ENCODE results near the gene TMEM243.
A peak's percentile ranks its signal among the peaks of the same experiment; 100 is the strongest.

TMEM243 gene

DNA sequence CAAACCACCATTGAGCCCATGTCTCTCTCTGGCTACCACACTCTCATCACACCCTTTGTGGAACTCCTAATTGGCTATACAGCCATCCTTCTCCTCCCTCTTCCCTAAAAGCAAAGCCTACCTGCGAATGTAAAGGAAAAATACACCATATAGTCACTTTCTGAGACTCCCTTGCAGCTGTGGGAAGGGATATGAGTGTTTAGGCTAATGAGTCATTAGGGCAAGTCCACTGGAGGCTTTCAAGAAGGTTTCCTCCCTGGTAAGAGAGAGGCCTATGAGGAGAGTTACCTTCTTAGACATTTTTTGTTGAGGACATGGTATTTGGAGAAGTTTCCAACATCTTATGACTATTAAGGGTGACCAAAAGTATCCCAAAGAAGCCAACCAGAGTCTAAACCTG is 4.1 kb upstream of the TMEM243 start:
- H3K36me3 ChIP-seq (ENCODE audit: control insufficient read depth, insufficient read depth, low read length) = no peaks in the 10 kb centered on the region
- H3K27ac ChIP-seq (ENCODE audit: low read length) = no peak overlapping the region
- no peaks in the 10 kb centered on the region for H3K9me3 ChIP-seq (ENCODE audit: control insufficient read depth, insufficient read depth, low read length)
- peaks cover 10% of the 10 kb centered on the region; the same call in 1 of the 2 replicates for H3K27me3 ChIP-seq (ENCODE audit: control insufficient read depth, insufficient read depth, low read length)
- DNase-seq (ENCODE audit: low read depth, low spot score) = no peak
- no CpG with 5 or more reads among the region's 1 CpG for WGBS (ENCODE audit: insufficient coverage, insufficient read length)
- peaks cover 4% of the 10 kb centered on the region for H3K4me1 ChIP-seq (ENCODE audit: control insufficient read depth, insufficient read depth, low read length)
- H3K4me3 ChIP-seq (ENCODE audit: low read length) = no peak overlapping the region

DNA sequence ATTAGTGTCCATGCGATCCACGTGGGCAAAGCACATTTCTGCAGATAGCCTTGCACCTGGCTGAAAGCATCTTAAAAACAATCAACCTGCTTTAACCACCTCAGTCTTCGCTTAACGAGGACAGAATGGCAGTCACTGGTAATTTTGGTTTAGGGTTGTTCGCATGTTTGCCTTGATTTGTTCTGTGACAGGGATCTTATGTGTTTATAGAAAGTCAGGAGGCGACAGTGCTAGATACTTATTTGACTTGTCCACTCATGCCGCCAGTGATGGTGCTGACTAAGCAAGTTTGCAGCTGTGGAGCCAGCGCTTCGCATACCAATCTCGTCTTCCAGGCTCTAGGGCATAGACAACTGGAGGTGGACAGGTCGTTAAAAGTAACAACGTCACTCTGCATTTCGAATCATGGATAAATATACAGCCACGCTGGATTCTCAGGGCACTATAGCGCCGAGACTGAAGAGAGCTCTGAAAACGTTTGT is 1.2 kb upstream of the TMEM243 start:
- no peak overlapping the region for H3K27ac ChIP-seq (ENCODE audit: low read length)
- H3K4me3 ChIP-seq (ENCODE audit: low read length) = peak overlapping the region; percentile 97; the same call in 1 of the 2 replicates
- H3K36me3 ChIP-seq (ENCODE audit: control insufficient read depth, insufficient read depth, low read length) = no peaks in the 10 kb centered on the region
- peaks cover 10% of the 10 kb centered on the region; the same call in 1 of the 2 replicates for H3K27me3 ChIP-seq (ENCODE audit: control insufficient read depth, insufficient read depth, low read length)
- no peak for DNase-seq (ENCODE audit: low read depth, low spot score)
- peaks cover 4% of the 10 kb centered on the region for H3K4me1 ChIP-seq (ENCODE audit: control insufficient read depth, insufficient read depth, low read length)
- H3K9me3 ChIP-seq (ENCODE audit: control insufficient read depth, insufficient read depth, low read length) = no peaks in the 10 kb centered on the region
- WGBS (ENCODE audit: insufficient coverage, insufficient read length) = no CpG with 5 or more reads among the region's 17 CpGs

GRCh38 chr7:87220026-87220733 is 648 bp upstream of the TMEM243 start:
- H3K4me3 ChIP-seq (ENCODE audit: low read length) = peak overlapping the region; percentile 97
- peaks cover 10% of the 10 kb centered on the region; the same call in 1 of the 2 replicates for H3K27me3 ChIP-seq (ENCODE audit: control insufficient read depth, insufficient read depth, low read length)
- H3K4me1 ChIP-seq (ENCODE audit: control insufficient read depth, insufficient read depth, low read length) = peaks cover 4% of the 10 kb centered on the region
- no peaks in the 10 kb centered on the region for H3K36me3 ChIP-seq (ENCODE audit: control insufficient read depth, insufficient read depth, low read length)
- no peak for DNase-seq (ENCODE audit: low read depth, low spot score)
- no peaks in the 10 kb centered on the region for H3K9me3 ChIP-seq (ENCODE audit: control insufficient read depth, insufficient read depth, low read length)
- H3K27ac ChIP-seq (ENCODE audit: low read length) = no peak overlapping the region
- WGBS (ENCODE audit: insufficient coverage, insufficient read length) = no CpG with 5 or more reads among the region's 75 CpGs

GRCh38 chr7:87218796-87219544 is 562 bp downstream of the TMEM243 start:
- peak overlapping the region; percentile 97 for H3K4me3 ChIP-seq (ENCODE audit: low read length)

GRCh38 chr7:87217983-87218653 is 1.4 kb downstream of the TMEM243 start:
- Histone ChIP-seq H3K27me3 (ENCODE audit: control insufficient read depth, insufficient read depth, low read length) (peaks cover 10% of the 10 kb centered on the region; the same call in 1 of the 2 replicates), H3K4me3 (ENCODE audit: low read length) (no peak overlapping the region), H3K36me3 (ENCODE audit: control insufficient read depth, insufficient read depth, low read length) (no peaks in the 10 kb centered on the region), H3K9me3 (ENCODE audit: control insufficient read depth, insufficient read depth, low read length) (no peaks in the 10 kb centered on the region), H3K27ac (ENCODE audit: low read length) (no peak overlapping the region), H3K4me1 (ENCODE audit: control insufficient read depth, insufficient read depth, low read length) (peaks cover 5% of the 10 kb centered on the region)
- DNase-seq (ENCODE audit: low read depth, low spot score) = no peak
- no CpG with 5 or more reads among the region's 9 CpGs for WGBS (ENCODE audit: insufficient coverage, insufficient read length)

More at GRCh38 chr7:87218796-87219544, 562 bp downstream of the TMEM243 start:
- Histone ChIP-seq H3K27ac (ENCODE audit: low read length) (no peak overlapping the region), H3K9me3 (ENCODE audit: control insufficient read depth, insufficient read depth, low read length) (no peaks in the 10 kb centered on the region), H3K27me3 (ENCODE audit: control insufficient read depth, insufficient read depth, low read length) (peaks cover 10% of the 10 kb centered on the region; the same call in 1 of the 2 replicates), H3K36me3 (ENCODE audit: control insufficient read depth, insufficient read depth, low read length) (no peaks in the 10 kb centered on the region), H3K4me1 (ENCODE audit: control insufficient read depth, insufficient read depth, low read length) (peaks cover 5% of the 10 kb centered on the region)
- no CpG with 5 or more reads among the region's 17 CpGs for WGBS (ENCODE audit: insufficient coverage, insufficient read length)
- no peak for DNase-seq (ENCODE audit: low read depth, low spot score)

GRCh38 chr7:87216701-87217508 is 2.6 kb downstream of the TMEM243 start:
- peaks cover 5% of the 10 kb centered on the region for H3K4me1 ChIP-seq (ENCODE audit: control insufficient read depth, insufficient read depth, low read length)
- DNase-seq (ENCODE audit: low read depth, low spot score) = no peak
- no CpG with 5 or more reads among the region's 5 CpGs for WGBS (ENCODE audit: insufficient coverage, insufficient read length)

GRCh38 chr7:87215046-87215445 is 4.5 kb downstream of the TMEM243 start:
- no peak for DNase-seq (ENCODE audit: low read depth, low spot score)
- Histone ChIP-seq H3K9me3 (ENCODE audit: control insufficient read depth, insufficient read depth, low read length) (no peaks in the 10 kb centered on the region; the same call in 1 of the 2 replicates), H3K4me3 (ENCODE audit: low read length) (no peak overlapping the region), H3K27ac (ENCODE audit: low read length) (no peak overlapping the region), H3K36me3 (ENCODE audit: control insufficient read depth, insufficient read depth, low read length) (no peaks in the 10 kb centered on the region), H3K27me3 (ENCODE audit: control insufficient read depth, insufficient read depth, low read length) (no peaks in the 10 kb centered on the region), H3K4me1 (ENCODE audit: control insufficient read depth, insufficient read depth, low read length) (0 out of 2 replicates have a peak, but pooled peaks cover 2% of the 10 kb centered on the region)
- WGBS (ENCODE audit: insufficient coverage, insufficient read length) = no CpG with 5 or more reads among the region's 3 CpGs

More at GRCh38 chr7:87216701-87217508, 2.6 kb downstream of the TMEM243 start:
- Histone ChIP-seq H3K27ac (ENCODE audit: low read length) (no peak overlapping the region), H3K9me3 (ENCODE audit: control insufficient read depth, insufficient read depth, low read length) (no peaks in the 10 kb centered on the region), H3K4me3 (ENCODE audit: low read length) (no peak overlapping the region), H3K36me3 (ENCODE audit: control insufficient read depth, insufficient read depth, low read length) (no peaks in the 10 kb centered on the region), H3K27me3 (ENCODE audit: control insufficient read depth, insufficient read depth, low read length) (peaks cover 7% of the 10 kb centered on the region; the same call in 1 of the 2 replicates)

DNA sequence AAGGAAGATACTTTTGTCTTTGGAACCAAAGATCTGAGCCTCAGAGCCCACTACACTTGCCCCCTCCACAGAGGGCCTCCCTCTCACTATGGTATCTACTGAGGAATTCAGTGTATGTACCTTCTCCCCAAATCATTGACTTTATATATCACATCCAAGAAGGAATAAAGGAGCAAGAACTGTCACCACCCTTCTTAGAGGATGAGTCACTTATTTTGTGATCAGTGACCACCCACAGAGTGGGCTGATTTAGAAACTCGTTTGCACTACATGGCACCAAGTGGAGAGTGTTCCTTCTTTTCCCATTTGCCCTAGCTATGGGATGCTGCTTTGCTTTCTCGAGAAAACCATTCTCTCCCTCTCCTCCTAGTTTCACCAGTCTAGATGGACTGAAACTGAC is 5.7 kb downstream of the TMEM243 start:
- WGBS (ENCODE audit: insufficient coverage, insufficient read length) = no CpG with 5 or more reads among the region's 2 CpGs
- H3K4me3 ChIP-seq (ENCODE audit: low read length) = no peak overlapping the region

GRCh38 chr7:87213252-87213651 is 6.3 kb downstream of the TMEM243 start:
- H3K36me3 ChIP-seq (ENCODE audit: control insufficient read depth, insufficient read depth, low read length) = no peaks in the 10 kb centered on the region
- 0 out of 2 replicates have a peak, but pooled peaks cover 1% of the 10 kb centered on the region for H3K4me1 ChIP-seq (ENCODE audit: control insufficient read depth, insufficient read depth, low read length)
- no peak overlapping the region for H3K4me3 ChIP-seq (ENCODE audit: low read length)

More for the DNA sequence above, 5.7 kb downstream of the TMEM243 start:
- no peak for DNase-seq (ENCODE audit: low read depth, low spot score)
- H3K36me3 ChIP-seq (ENCODE audit: control insufficient read depth, insufficient read depth, low read length) = no peaks in the 10 kb centered on the region
- no peak overlapping the region for H3K27ac ChIP-seq (ENCODE audit: low read length)
- no peaks in the 10 kb centered on the region for H3K27me3 ChIP-seq (ENCODE audit: control insufficient read depth, insufficient read depth, low read length)
- H3K9me3 ChIP-seq (ENCODE audit: control insufficient read depth, insufficient read depth, low read length) = no peaks in the 10 kb centered on the region; the same call in 1 of the 2 replicates
- 0 out of 2 replicates have a peak, but pooled peaks cover 2% of the 10 kb centered on the region for H3K4me1 ChIP-seq (ENCODE audit: control insufficient read depth, insufficient read depth, low read length)

More at GRCh38 chr7:87213252-87213651, 6.3 kb downstream of the TMEM243 start:
- whole genome bisulfite sequencing (ENCODE audit: insufficient coverage, insufficient read length) = 100% methylated on average over 1 of the region's 1 CpG
- no peak overlapping the region for H3K27ac ChIP-seq (ENCODE audit: low read length)
- DNase-seq (ENCODE audit: low read depth, low spot score) = no peak
- H3K9me3 ChIP-seq (ENCODE audit: control insufficient read depth, insufficient read depth, low read length) = no peaks in the 10 kb centered on the region; the same call in 1 of the 2 replicates
- no peaks in the 10 kb centered on the region for H3K27me3 ChIP-seq (ENCODE audit: control insufficient read depth, insufficient read depth, low read length)

Measured in iPS DF 6.9 (cell line).